Mesothelial cell of epicardium (in vitro differentiated cells): Measurements from ENCODE around the gene SRRM2. TPM values are rescaled to one million over a fixed set of nuclear protein-coding genes. Genes with fewer than 3 reads are reported as not detected.

ENCODE experiments used
- DNase-seq, 2 experiments: peaks; one replicate each; pipeline ENCODE4 v3.0.0; 2021; ENCODE audit warnings: low spot score in 2 of 2; ENCODE audit not compliant: unreplicated experiment in 2 of 2
- H3K27ac Mint-ChIP-seq: 2 replicates; pipeline ENCODE4 v1.8.0; 2021; ENCODE audit warnings: mixed read lengths
- H3K27me3 Mint-ChIP-seq: 2 replicates; pipeline ENCODE4 v1.8.0; 2021; ENCODE audit warnings: low read depth, mixed read lengths
- H3K36me3 Mint-ChIP-seq: 2 replicates; pipeline ENCODE4 v1.8.0; 2021; ENCODE audit warnings: mixed read lengths
- H3K4me1 Mint-ChIP-seq: 2 replicates; pipeline ENCODE4 v1.8.0; 2021; ENCODE audit warnings: mixed read lengths
- H3K4me3 Mint-ChIP-seq: 2 replicates; pipeline ENCODE4 v1.8.0; 2021; ENCODE audit warnings: mild to moderate bottlenecking, moderate library complexity, mixed read lengths
- H3K9me3 Mint-ChIP-seq: 2 replicates; pipeline ENCODE4 v1.8.0; 2021; ENCODE audit warnings: mixed read lengths
- CTCF ChIP-seq: fragments of 200-600 bp; sonication (generic); IDR thresholded peaks from one replicate; pipeline ENCODE4 v1.5.0; 2021; ENCODE audit warnings: antibody characterized with exemption; ENCODE audit not compliant: unreplicated experiment
- total RNA-seq: library from RNA; stranded (reverse); gene quantifications from 3 replicates; pipeline ENCODE4 v1.2.1, GENCODE V29; 2021

The SRRM2 gene
- 832 to 854 TPM (median 837 TPM) in 3 replicates for total RNA-seq

GRCh38 chr16:2752035-2752849 is at the start of gene SRRM2:
Gene SRRM2, plus strand, starts transcription at chr16:2752638. Its CDS starts 3,727 bp downstream, at chr16:2756365.
- no peak for TF ChIP-seq CTCF
- H3K4me3 Mint-ChIP-seq: peak within 1 kb of the TSS; percentile 80
- H3K4me1 Mint-ChIP-seq: peaks cover 47% of the 10 kb centered on the region
- H3K27me3 Mint-ChIP-seq: no peaks in the 10 kb centered on the region
- no peaks in the 10 kb centered on the region for H3K9me3 Mint-ChIP-seq
- H3K36me3 Mint-ChIP-seq: peaks cover 7% of the 10 kb centered on the region
- peak within 1 kb of the TSS; percentile 100 for H3K27ac Mint-ChIP-seq
- DNase-seq: peak; percentile 88 to 95

- no peaks in the 10 kb centered on the region for H3K9me3 Mint-ChIP-seq
- no peak overlapping the region for H3K27ac Mint-ChIP-seq
- H3K36me3 Mint-ChIP-seq: peaks cover under 1% of the 10 kb centered on the region
- DNase-seq: no peak
- no peaks in the 10 kb centered on the region for H3K27me3 Mint-ChIP-seq
- TF ChIP-seq CTCF: no peak
- no peaks in the 10 kb centered on the region for H3K4me1 Mint-ChIP-seq
- H3K4me3 Mint-ChIP-seq: no peak overlapping the region
These were observed 49.3 kb upstream of the SRRM2 start for GRCh38 chr16:2702871-2703745.

GRCh38 chr16:2704166-2704982 is 48.1 kb upstream of the SRRM2 start:
- H3K4me1 Mint-ChIP-seq: no peaks in the 10 kb centered on the region
- H3K27me3 Mint-ChIP-seq: no peaks in the 10 kb centered on the region
- TF ChIP-seq CTCF: no peak
- no peak overlapping the region for H3K27ac Mint-ChIP-seq
- H3K36me3 Mint-ChIP-seq: peaks cover 4% of the 10 kb centered on the region
- no peak for DNase-seq
- no peak overlapping the region for H3K4me3 Mint-ChIP-seq
- H3K9me3 Mint-ChIP-seq: no peaks in the 10 kb centered on the region

GRCh38 chr16:2704983-2705275 is 47.5 kb upstream of the SRRM2 start:
- Mint-ChIP-seq H3K27me3 (no peaks in the 10 kb centered on the region), H3K27ac (no peak overlapping the region), H3K4me1 (no peaks in the 10 kb centered on the region), H3K4me3 (no peak overlapping the region), H3K9me3 (no peaks in the 10 kb centered on the region), H3K36me3 (peaks cover 4% of the 10 kb centered on the region)
- DNase-seq: no peak
- TF ChIP-seq CTCF: no peak

GRCh38 chr16:2705351-2705750 is 47.1 kb upstream of the SRRM2 start:
- H3K4me3 Mint-ChIP-seq: no peak overlapping the region
- no peak overlapping the region for H3K27ac Mint-ChIP-seq
- no peaks in the 10 kb centered on the region for H3K27me3 Mint-ChIP-seq
- no peak for DNase-seq
- no peaks in the 10 kb centered on the region for H3K9me3 Mint-ChIP-seq
- TF ChIP-seq CTCF: no peak
- H3K4me1 Mint-ChIP-seq: no peaks in the 10 kb centered on the region
- peaks cover 4% of the 10 kb centered on the region for H3K36me3 Mint-ChIP-seq
